Naive thymus-derived CD4-positive, alpha-beta T cell (primary cell): ENCODE results near the gene SERPINA4. TPM values are rescaled to one million over a fixed set of nuclear protein-coding genes. Genes with fewer than 3 reads are reported as not detected.

Experiments used
- ATAC-seq: fragments of 150-1000 bp; cut with Tn5 transposase; 2 replicates; pipeline ENCODE4 v1.10.0; 2021; ENCODE audit warnings: mild to moderate bottlenecking, moderate library complexity
- CTCF ChIA-PET: fragments of 350-600 bp; sonication (Branson Sonifier 250); formaldehyde crosslinking; loops from one replicate; lab custom pipeline; 2021; ENCODE audit warnings: antibody characterized with exemption; lab: Charles Lee
- POLR2A ChIA-PET: fragments of 350-600 bp; sonication (Branson Sonifier 250); formaldehyde crosslinking; loops from one replicate; lab custom pipeline; 2021; ENCODE audit warnings: antibody characterized with exemption, inconsistent platforms; lab: Charles Lee
- DNase-seq, 9 donors: peaks; one replicate each; pipeline versions ENCODE4 v3.0.0 to v3.0.0-alpha.2; 2020 to 2022; ENCODE audit warnings: mixed read lengths in 1 of 9
- H3K27ac ChIP-seq: one replicate; pipeline ENCODE4 v1.7.0; 2013; ENCODE audit warnings: mild to moderate bottlenecking, low read depth, low read length, moderate library complexity
- H3K27me3 ChIP-seq, 2 donors: one replicate each; pipeline ENCODE4 v1.7.0; 2013; ENCODE audit warnings: low read length in 2 of 2, mild to moderate bottlenecking in 2 of 2, moderate library complexity in 2 of 2; ENCODE audit not compliant: control insufficient read depth in 2 of 2, insufficient read depth in 2 of 2
- H3K36me3 ChIP-seq, 3 experiments: 1 replicate in 2 of 3; 2 replicates in 1 of 3; pipeline ENCODE4 v1.7.0; 2013; ENCODE audit warnings: low read length in 3 of 3, mild to moderate bottlenecking in 3 of 3, moderate library complexity in 1 of 3; ENCODE audit not compliant: insufficient read depth in 3 of 3, control insufficient read depth in 2 of 3
- H3K4me1 ChIP-seq, 2 donors: one replicate each; pipeline ENCODE4 v1.7.0; 2013; ENCODE audit warnings: low read length in 2 of 2, mild to moderate bottlenecking in 2 of 2, moderate library complexity in 1 of 2; ENCODE audit not compliant: control insufficient read depth in 2 of 2, insufficient read depth in 2 of 2
- H3K4me3 ChIP-seq: 2 replicates; pipeline ENCODE4 v1.7.0; 2013; ENCODE audit warnings: mild to moderate bottlenecking, low read length
- H3K9me3 ChIP-seq, 3 experiments: 1 replicate in 2 of 3; 2 replicates in 1 of 3; pipeline ENCODE4 v1.7.0; 2013; ENCODE audit warnings: low read length in 3 of 3; ENCODE audit not compliant: control insufficient read depth in 2 of 3
- H3K27ac Mint-ChIP-seq, 9 donors: one replicate each; pipeline ENCODE4 v1.8.0; 2020 to 2022; ENCODE audit warnings: mixed read lengths in 9 of 9, mild to moderate bottlenecking in 8 of 9, moderate library complexity in 5 of 9, inconsistent platforms in 2 of 9
- H3K27me3 Mint-ChIP-seq, 5 donors: one replicate each; pipeline ENCODE4 v1.8.0; 2021 to 2022; ENCODE audit warnings: mixed read lengths in 5 of 5, mild to moderate bottlenecking in 1 of 5
- H3K36me3 Mint-ChIP-seq, 5 donors: one replicate each; pipeline ENCODE4 v1.8.0; 2020 to 2022; ENCODE audit warnings: mixed read lengths in 5 of 5, mild to moderate bottlenecking in 3 of 5, inconsistent platforms in 1 of 5
- H3K4me1 Mint-ChIP-seq, 7 donors: one replicate each; pipeline ENCODE4 v1.8.0; 2020 to 2022; ENCODE audit warnings: mixed read lengths in 7 of 7, mild to moderate bottlenecking in 3 of 7, inconsistent platforms in 1 of 7
- H3K4me3 Mint-ChIP-seq, 10 donors: one replicate each; pipeline ENCODE4 v1.8.0; 2020 to 2022; ENCODE audit warnings: mild to moderate bottlenecking in 10 of 10, mixed read lengths in 10 of 10, moderate library complexity in 6 of 10, inconsistent platforms in 2 of 10
- H3K9me3 Mint-ChIP-seq, 11 donors: one replicate each; pipeline ENCODE4 v1.8.0; 2020 to 2022; ENCODE audit warnings: mixed read lengths in 11 of 11, mild to moderate bottlenecking in 4 of 11, inconsistent platforms in 1 of 11, moderate library complexity in 1 of 11
- intact Hi-C, 2 donors: fragments of 100-400 bp; cut with micrococcal nuclease; formaldehyde crosslinking; loops; one replicate each; pipeline ENCODE4 v1.15.1; 2023
- polyA plus RNA-seq, 2 donors: library from polyadenylated mRNA; unstranded; fragments of 300-500 nt; fragmentation: Illumina TruSeq; gene quantifications; one replicate each; pipeline ENCODE4 v1.2.3, GENCODE V29; 2021
- total RNA-seq, 6 experiments: library from RNA in 5 of 6; stranded (reverse) in 5 of 6; gene quantifications; 1 replicate in 5 of 6; 2 replicates in 1 of 6; pipeline ENCODE4 v1.2.3 and lab custom pipeline; 2021 to 2026

The SERPINA4 gene
- total and polyA plus RNA-seq, 7 experiments from 2014 or later: not detected

DNA sequence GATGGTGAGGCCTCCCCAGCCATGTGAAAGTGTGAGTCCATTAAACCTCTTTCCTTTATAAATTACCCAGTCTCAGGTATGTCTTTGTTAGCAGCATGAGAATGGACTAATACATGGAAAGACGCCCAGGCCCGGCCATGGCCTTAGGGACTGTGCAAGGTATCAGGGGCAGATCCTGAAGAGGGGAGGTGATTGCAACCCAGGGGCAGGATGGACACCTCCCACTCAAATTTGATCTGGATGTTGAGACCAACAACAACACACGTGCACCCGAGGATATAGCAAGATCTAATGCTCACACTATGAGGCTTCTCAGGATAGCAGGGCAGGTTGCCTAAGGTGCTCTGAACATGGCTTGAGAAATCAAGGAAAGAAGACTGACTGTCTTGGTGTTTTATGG, 13.5 kb upstream of the SERPINA4 start:
- Mint-ChIP-seq H3K36me3 (no peaks in the 10 kb centered on the region), H3K4me1 (no peaks in the 10 kb centered on the region), H3K27ac (no peak overlapping the region), H3K27me3 (peaks cover 13 to 47% (median 28%) of the 10 kb centered on the region in 5 donors), H3K9me3 (peaks cover 0 to 13% (median 4%) of the 10 kb centered on the region in 11 donors), H3K4me3 (no peak overlapping the region)
- Histone ChIP-seq H3K27ac (no peak overlapping the region), H3K9me3 (no peaks in the 10 kb centered on the region), H3K4me3 (no peak overlapping the region), H3K36me3 (no peaks in the 10 kb centered on the region), H3K4me1 (no peaks in the 10 kb centered on the region), H3K27me3 (peaks cover 0 to 3% of the 10 kb centered on the region in 2 donors)
- intact Hi-C loops: loop anchor here in 1 of 2 donors (5.0 kb wide), 1 partner anchor 415 kb away; no protein-coding TSS in a partner anchor
- ChIA-PET POLR2A (no interaction called here), CTCF (no interaction called here)
- DNase-seq (no peak), ATAC-seq (no peak)

GRCh38 chr14:94548131-94548998, 12.9 kb upstream of the SERPINA4 start:
- no peaks in the 10 kb centered on the region for H3K4me1 ChIP-seq
- no peaks in the 10 kb centered on the region for H3K9me3 ChIP-seq
- ChIA-PET POLR2A (no interaction called here), CTCF (interaction anchor here (0.6 to 1.7 kb wide), 4 partner anchors 9 to 416 kb away, joined by 3 to 9 read pairs (median 4); partner anchors contain the start of gene SERPINA4)
- no peaks in the 10 kb centered on the region for H3K36me3 Mint-ChIP-seq
- H3K27ac Mint-ChIP-seq: no peak overlapping the region
- H3K4me3 Mint-ChIP-seq: no peak overlapping the region
- H3K27me3 ChIP-seq: peaks cover 0 to 3% of the 10 kb centered on the region in 2 donors
- no peaks in the 10 kb centered on the region for H3K36me3 ChIP-seq
- peaks cover 0 to 13% (median 4%) of the 10 kb centered on the region in 11 donors for H3K9me3 Mint-ChIP-seq
- DNase-seq (no peak), ATAC-seq (no peak)
- H3K27me3 Mint-ChIP-seq: peaks cover 13 to 50% (median 32%) of the 10 kb centered on the region in 5 donors
- H3K4me3 ChIP-seq: no peak overlapping the region
- no peaks in the 10 kb centered on the region for H3K4me1 Mint-ChIP-seq
- intact Hi-C loops: loop anchor here in 1 of 2 donors (5.0 kb wide), 1 partner anchor 416 kb away; no protein-coding TSS in a partner anchor
- H3K27ac ChIP-seq: no peak overlapping the region

- H3K9me3 ChIP-seq: no peaks in the 10 kb centered on the region
- H3K36me3 Mint-ChIP-seq: no peaks in the 10 kb centered on the region
- peaks cover 0 to 3% of the 10 kb centered on the region in 2 donors for H3K27me3 ChIP-seq
- no peak overlapping the region for H3K27ac ChIP-seq
- H3K4me1 Mint-ChIP-seq: no peaks in the 10 kb centered on the region
- intact Hi-C loops: loop anchor here in 1 of 2 donors (5.0 kb wide), 1 partner anchor 417 kb away; no protein-coding TSS in a partner anchor
- H3K9me3 Mint-ChIP-seq: peaks cover 0 to 17% (median 5%) of the 10 kb centered on the region in 11 donors
- ChIA-PET POLR2A (no interaction called here), CTCF (interaction anchor here (0.6 to 1.7 kb wide), 4 partner anchors 10 to 417 kb away, joined by 3 to 9 read pairs (median 4); partner anchors contain the start of gene SERPINA4)
- no peaks in the 10 kb centered on the region for H3K36me3 ChIP-seq
- peak in 6 of 9 donors; percentile 4 to 64 (median 21) for DNase-seq
- no peak overlapping the region for H3K4me3 ChIP-seq
- no peak overlapping the region for H3K27ac Mint-ChIP-seq
- no peaks in the 10 kb centered on the region for H3K4me1 ChIP-seq
- no peak overlapping the region for H3K4me3 Mint-ChIP-seq
- H3K27me3 Mint-ChIP-seq: peaks cover 16 to 52% (median 39%) of the 10 kb centered on the region in 5 donors
- ATAC-seq: no peak
Measured at GRCh38 chr14:94548999-94549985, 11.9 kb upstream of the SERPINA4 start.

- POLR2A ChIA-PET: no interaction called here
- H3K4me1 Mint-ChIP-seq: no peaks in the 10 kb centered on the region
- ATAC-seq: no peak
- Histone ChIP-seq H3K9me3 (no peaks in the 10 kb centered on the region), H3K4me3 (no peak overlapping the region), H3K27me3 (no peaks in the 10 kb centered on the region), H3K4me1 (no peaks in the 10 kb centered on the region), H3K27ac (no peak overlapping the region), H3K36me3 (no peaks in the 10 kb centered on the region)
- H3K36me3 Mint-ChIP-seq: no peaks in the 10 kb centered on the region
- no peak overlapping the region for H3K27ac Mint-ChIP-seq
- CTCF ChIA-PET: no interaction called here
- no peak overlapping the region for H3K4me3 Mint-ChIP-seq
- no peak for DNase-seq
- peaks cover 22 to 52% (median 46%) of the 10 kb centered on the region in 5 donors for H3K27me3 Mint-ChIP-seq
- H3K9me3 Mint-ChIP-seq: peaks cover 0 to 25% (median 8%) of the 10 kb centered on the region in 11 donors
- intact Hi-C loops: no loop called here
Measured at GRCh38 chr14:94550041-94550440, 11.2 kb upstream of the SERPINA4 start.

DNA sequence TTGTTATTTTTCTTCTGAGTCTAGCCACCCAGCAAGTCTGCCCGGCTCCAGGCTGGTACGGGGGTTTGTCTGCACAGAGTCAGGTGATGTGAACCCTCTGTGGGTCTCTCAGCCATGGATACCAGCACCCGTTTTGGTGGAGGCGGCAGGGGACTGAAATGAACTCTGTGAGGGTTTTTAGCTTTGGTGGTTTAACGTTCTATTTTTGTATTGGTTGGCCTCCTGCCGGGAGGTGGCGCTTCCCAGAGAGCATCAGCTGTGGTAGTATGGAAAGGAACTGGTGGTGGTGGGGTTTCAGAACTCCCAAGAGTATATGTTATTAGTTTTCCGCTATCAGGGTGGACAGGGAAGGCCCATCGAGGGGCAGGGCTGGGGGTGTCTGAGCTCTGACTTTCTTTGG, 5.3 kb upstream of the SERPINA4 start:
- peaks cover 23 to 70% (median 55%) of the 10 kb centered on the region in 5 donors for H3K27me3 Mint-ChIP-seq
- DNase-seq: no peak
- no peaks in the 10 kb centered on the region for H3K4me1 Mint-ChIP-seq
- H3K9me3 ChIP-seq: no peaks in the 10 kb centered on the region
- ATAC-seq: no peak
- H3K4me1 ChIP-seq: no peaks in the 10 kb centered on the region
- intact Hi-C loops: no loop called here
- no peak overlapping the region for H3K27ac Mint-ChIP-seq
- H3K9me3 Mint-ChIP-seq: peaks cover 0 to 34% (median 12%) of the 10 kb centered on the region in 11 donors
- H3K4me3 ChIP-seq: no peak overlapping the region
- H3K36me3 ChIP-seq: no peaks in the 10 kb centered on the region
- ChIA-PET CTCF (no interaction called here), POLR2A (no interaction called here)
- no peaks in the 10 kb centered on the region for H3K36me3 Mint-ChIP-seq
- no peak overlapping the region for H3K4me3 Mint-ChIP-seq
- H3K27ac ChIP-seq: no peak overlapping the region
- H3K27me3 ChIP-seq: no peaks in the 10 kb centered on the region

DNA sequence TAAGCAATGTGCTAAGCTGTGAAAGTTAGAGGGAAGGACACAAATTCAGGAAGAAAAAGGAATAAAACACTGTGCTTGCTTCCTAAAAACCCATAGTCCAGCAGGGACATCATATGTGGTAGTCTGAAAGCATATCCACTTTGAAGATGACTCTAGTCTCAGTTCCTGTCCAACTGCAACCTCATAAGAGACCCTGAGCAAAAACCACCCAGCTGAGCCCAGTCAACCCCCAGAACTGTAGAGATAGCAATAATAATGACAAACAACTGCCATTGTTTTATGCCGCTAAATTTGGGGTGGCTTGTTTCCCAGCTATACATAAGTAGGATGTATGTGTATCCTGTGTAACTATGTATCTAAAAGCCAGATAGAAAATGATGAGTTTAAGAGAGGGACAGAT, 3.9 kb upstream of the SERPINA4 start:
- DNase-seq (no peak), ATAC-seq (no peak)
- Mint-ChIP-seq H3K9me3 (peaks cover 0 to 34% (median 12%) of the 10 kb centered on the region in 11 donors), H3K4me3 (no peak overlapping the region), H3K4me1 (no peaks in the 10 kb centered on the region), H3K27me3 (peaks cover 14 to 63% (median 51%) of the 10 kb centered on the region in 5 donors), H3K27ac (no peak overlapping the region), H3K36me3 (no peaks in the 10 kb centered on the region)
- H3K9me3 ChIP-seq: no peaks in the 10 kb centered on the region
- CTCF ChIA-PET: no interaction called here
- no peak overlapping the region for H3K4me3 ChIP-seq
- no peaks in the 10 kb centered on the region for H3K27me3 ChIP-seq
- H3K36me3 ChIP-seq: no peaks in the 10 kb centered on the region
- H3K27ac ChIP-seq: no peak overlapping the region
- no peaks in the 10 kb centered on the region for H3K4me1 ChIP-seq
- POLR2A ChIA-PET: no interaction called here
- intact Hi-C loops: no loop called here
